CD14-positive monocyte (primary cell): ENCODE results near the gene IFT20. TPM values are rescaled to one million over a fixed set of nuclear protein-coding genes. Genes with fewer than 3 reads are reported as not detected.
A peak's percentile ranks its signal among the peaks of the same experiment; 100 is the strongest.

ENCODE experiments used
- DNase-seq, 3 donors: peaks; one replicate each; pipeline ENCODE4 v3.0.0-alpha.2; 2011 to 2022
- H2AFZ ChIP-seq: 2 replicates; pipeline ENCODE4 v1.6.0; 2012; ENCODE audit warnings: mild to moderate bottlenecking, low read depth, low read length, inconsistent platforms; ENCODE audit not compliant: insufficient read depth, poor library complexity, severe bottlenecking
- H3K27ac ChIP-seq, 2 donors: 1 replicate in 1 of 2; 2 replicates in 1 of 2; pipeline ENCODE4 v1.5.1; 2012 to 2013; ENCODE audit warnings: low read length in 2 of 2, control low read depth in 1 of 2, inconsistent platforms in 1 of 2, low read depth in 1 of 2, mild to moderate bottlenecking in 1 of 2
- H3K27me3 ChIP-seq, 2 donors: one replicate each; pipeline versions ENCODE4 v1.6.0 to v1.6.1; 2011 to 2013; ENCODE audit warnings: low read length in 2 of 2; ENCODE audit not compliant: control insufficient read depth in 2 of 2, insufficient read depth in 2 of 2
- H3K36me3 ChIP-seq, 2 donors: replicated peaks in 1 of 2; 1 replicate in 1 of 2; 2 replicates in 1 of 2; pipeline versions ENCODE4 v1.5.1 to v1.6.1; 2012 to 2013; ENCODE audit warnings: low read length in 2 of 2, control low read depth in 1 of 2, inconsistent platforms in 1 of 2, mild to moderate bottlenecking in 1 of 2; ENCODE audit not compliant: insufficient read depth in 2 of 2, control insufficient read depth in 1 of 2
- H3K4me1 ChIP-seq, 2 donors: 1 replicate in 1 of 2; 2 replicates in 1 of 2; pipeline versions ENCODE4 v1.5.1 to v1.6.1; 2012 to 2013; ENCODE audit warnings: low read length in 2 of 2, control low read depth in 1 of 2, inconsistent platforms in 1 of 2, mild to moderate bottlenecking in 1 of 2, moderate library complexity in 1 of 2; ENCODE audit not compliant: insufficient read depth in 2 of 2, control insufficient read depth in 1 of 2
- H3K4me2 ChIP-seq: replicated peaks from 2 replicates; pipeline ENCODE3; 2012; ENCODE audit warnings: low read length, moderate library complexity, mild to moderate bottlenecking; ENCODE audit not compliant: poor library complexity, severe bottlenecking; ENCODE audit errors: extremely low read depth
- H3K4me3 ChIP-seq, 3 experiments: fragments of 200-600 bp in 1 of 3; sonication (generic) in 1 of 3; replicated peaks in 1 of 3; 1 replicate in 2 of 3; 2 replicates in 1 of 3; pipeline ENCODE4 v1.5.1; 2011 to 2013; ENCODE audit warnings: low read length in 3 of 3, mild to moderate bottlenecking in 3 of 3, control low read depth in 2 of 3, low read depth in 2 of 3, inconsistent platforms in 1 of 3, moderate library complexity in 1 of 3
- H3K79me2 ChIP-seq: 2 replicates; pipeline ENCODE4 v1.6.0; 2012; ENCODE audit warnings: mild to moderate bottlenecking, control low read depth, inconsistent platforms, low read length, moderate library complexity; ENCODE audit not compliant: insufficient read depth
- H3K9ac ChIP-seq: 2 replicates; pipeline ENCODE4 v1.6.0; 2017; ENCODE audit warnings: low read length, mild to moderate bottlenecking; ENCODE audit not compliant: insufficient read depth, poor library complexity, severe bottlenecking
- H3K9me3 ChIP-seq, 2 donors: replicated peaks in 1 of 2; 1 replicate in 1 of 2; 2 replicates in 1 of 2; pipeline versions ENCODE4 v1.5.1 to v1.6.1; 2012 to 2013; ENCODE audit warnings: low read length in 2 of 2, control low read depth in 1 of 2; ENCODE audit not compliant: control insufficient read depth in 1 of 2, insufficient read depth in 1 of 2
- H4K20me1 ChIP-seq: 2 replicates; pipeline ENCODE4 v1.6.0; 2012; ENCODE audit warnings: mild to moderate bottlenecking, low read length, control low read depth, moderate library complexity; ENCODE audit not compliant: insufficient read depth
- H3K27ac Mint-ChIP-seq, 7 donors: one replicate each; pipeline ENCODE4 v1.8.0; 2020; ENCODE audit warnings: mild to moderate bottlenecking in 7 of 7, mixed read lengths in 7 of 7, moderate library complexity in 6 of 7, inconsistent platforms in 2 of 7
- H3K27me3 Mint-ChIP-seq, 3 donors: one replicate each; pipeline ENCODE4 v1.8.0; 2021 to 2022; ENCODE audit warnings: low read depth in 3 of 3, mild to moderate bottlenecking in 3 of 3, mixed read lengths in 3 of 3, moderate library complexity in 3 of 3, inconsistent platforms in 1 of 3
- H3K36me3 Mint-ChIP-seq, 2 donors: one replicate each; pipeline ENCODE4 v1.8.0; 2020; ENCODE audit warnings: mixed read lengths in 2 of 2, inconsistent platforms in 1 of 2, mild to moderate bottlenecking in 1 of 2
- H3K4me1 Mint-ChIP-seq: one replicate; pipeline ENCODE4 v1.8.0; 2020; ENCODE audit warnings: mild to moderate bottlenecking, mixed read lengths
- H3K4me3 Mint-ChIP-seq, 2 donors: one replicate each; pipeline ENCODE4 v1.8.0; 2020; ENCODE audit warnings: mild to moderate bottlenecking in 2 of 2, mixed read lengths in 2 of 2, moderate library complexity in 1 of 2
- H3K9me3 Mint-ChIP-seq, 7 donors: one replicate each; pipeline ENCODE4 v1.8.0; 2020 to 2022; ENCODE audit warnings: mixed read lengths in 7 of 7, mild to moderate bottlenecking in 6 of 7, moderate library complexity in 6 of 7, inconsistent platforms in 2 of 7
- CTCF ChIP-seq: fragments of 200-600 bp; IDR thresholded peaks from one replicate; pipeline ENCODE4 v1.8.0; 2022; ENCODE audit warnings: antibody characterized with exemption, mild to moderate bottlenecking
- WGBS: methylation state at CpG from one replicate; pipeline ENCODE4 v1.1.5; 2013; ENCODE audit warnings: missing lambda C conversion rate; ENCODE audit not compliant: insufficient coverage; 5-methylcytosine and 5-hydroxymethylcytosine counted together
- intact Hi-C, 2 donors: fragments of 100-400 bp; cut with micrococcal nuclease; formaldehyde crosslinking; loops; one replicate each; pipeline versions ENCODE4 v1.15.0 to v1.15.1; 2023
- polyA plus RNA-seq, 3 donors: library from polyadenylated mRNA; depleted of rRNA in 1 of 3; unstranded in 2 of 3; stranded (reverse) in 1 of 3; fragments of 300-500 nt in 2 of 3; fragments of >200 nt in 1 of 3; fragmentation: Illumina TruSeq in 2 of 3; gene quantifications; 1 replicate in 2 of 3; 2 replicates in 1 of 3; pipeline ENCODE4 v1.2.3, GENCODE V29; 2012 to 2021

The IFT20 gene
- polyA plus RNA-seq, 3 donors, result 61.1 to 79.1 (median 75.4) TPM

DNA sequence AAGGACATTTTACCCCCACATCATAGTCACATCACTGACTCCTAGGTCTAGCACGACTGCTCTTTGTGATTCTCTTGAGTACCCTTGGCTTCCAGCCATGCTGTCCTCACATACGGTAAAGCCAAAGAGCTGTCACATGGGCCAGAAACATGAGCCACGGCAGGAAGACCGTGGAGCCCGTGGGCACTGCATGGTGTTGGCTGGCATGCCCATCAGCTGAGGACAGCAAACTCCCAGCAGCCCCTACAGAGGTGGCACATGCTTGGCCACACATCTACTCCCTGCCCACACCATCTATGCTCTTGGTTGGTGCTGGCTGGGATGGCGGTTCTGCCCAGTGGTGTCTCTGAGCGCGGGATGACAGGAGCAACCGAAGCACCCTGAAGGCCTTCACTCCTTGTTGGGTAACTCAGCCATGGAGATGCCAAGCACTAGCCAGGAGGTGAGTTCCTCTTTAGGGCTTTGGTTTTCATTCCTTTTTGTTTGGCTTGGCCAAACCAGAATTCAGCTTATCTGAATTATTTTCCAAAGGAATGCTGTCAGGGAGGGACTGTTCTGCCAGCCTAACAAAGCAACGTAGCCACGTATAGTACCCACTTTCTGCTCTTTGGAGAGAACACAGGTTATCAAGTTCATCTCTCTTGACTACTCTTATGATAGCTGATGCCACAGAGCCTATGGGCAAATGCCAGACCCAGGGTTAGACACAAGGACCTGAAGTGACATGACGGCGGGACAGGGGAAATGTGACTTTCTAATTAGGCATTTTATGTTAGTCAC is 10.3 kb upstream of the IFT20 start:
- WGBS, result 92% methylated on average over 7 of the region's 13 CpGs
- Histone ChIP-seq H3K4me3 (no peak overlapping the region), H3K79me2 (no peaks in the 10 kb centered on the region), H3K9ac (no peak overlapping the region), H3K9me3 (no peaks in the 10 kb centered on the region), H3K36me3 (peaks cover 94 to 98% of the 10 kb centered on the region in 2 donors), H2AFZ (no peak overlapping the region), H4K20me1 (no peaks in the 10 kb centered on the region), H3K27ac (no peak overlapping the region), H3K27me3 (no peaks in the 10 kb centered on the region), H3K4me2 (no peak overlapping the region), H3K4me1 (no peaks in the 10 kb centered on the region)
- H3K9me3 Mint-ChIP-seq, result no peaks in the 10 kb centered on the region
- no peaks in the 10 kb centered on the region for H3K4me1 Mint-ChIP-seq
- H3K27me3 Mint-ChIP-seq, result peaks cover 0 to under 1% (median 0%) of the 10 kb centered on the region in 3 donors
- no peak for TF ChIP-seq CTCF
- peaks cover 85 to 99% of the 10 kb centered on the region in 2 donors for H3K36me3 Mint-ChIP-seq
- DNase-seq, result no peak
- intact Hi-C loops, result no loop called here
- H3K4me3 Mint-ChIP-seq, result no peak overlapping the region
- H3K27ac Mint-ChIP-seq, result peak overlapping the region in 2 of 7 donors; percentile 57 to 58

DNA sequence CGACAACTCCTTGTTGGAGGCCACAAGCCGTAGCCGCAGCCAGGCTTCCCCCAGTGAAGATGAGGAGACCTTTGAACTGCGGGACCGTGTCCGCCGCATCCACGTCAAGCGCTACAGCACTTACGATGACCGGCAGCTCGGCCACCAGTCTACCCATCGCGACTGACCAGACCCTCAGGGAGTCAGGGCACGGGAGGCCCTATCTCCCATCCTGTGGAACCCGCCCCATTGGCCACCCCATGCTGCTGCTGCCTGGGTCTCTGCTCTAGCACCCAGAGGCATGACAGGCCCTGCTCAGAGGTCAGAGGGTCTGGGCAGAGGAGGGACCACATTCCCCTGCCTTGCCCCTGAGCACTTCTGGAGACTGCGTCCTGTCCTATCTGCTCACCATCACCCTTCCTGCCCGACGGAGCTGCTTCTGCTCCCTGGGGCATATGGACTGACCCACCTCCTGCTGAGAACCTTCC is 9.2 kb upstream of the IFT20 start:
- intact Hi-C loops, result no loop called here
- WGBS, result 97% methylated on average over 17 of the region's 19 CpGs
- Histone ChIP-seq H3K79me2 (no peaks in the 10 kb centered on the region), H3K9me3 (no peaks in the 10 kb centered on the region), H3K27ac (no peak overlapping the region), H2AFZ (no peak overlapping the region), H3K4me3 (no peak overlapping the region), H3K27me3 (no peaks in the 10 kb centered on the region), H3K9ac (no peak overlapping the region), H3K4me2 (no peak overlapping the region), H3K36me3 (peaks cover 90 to 98% of the 10 kb centered on the region in 2 donors), H3K4me1 (no peaks in the 10 kb centered on the region), H4K20me1 (peaks cover 4% of the 10 kb centered on the region)
- Mint-ChIP-seq H3K9me3 (no peaks in the 10 kb centered on the region), H3K4me1 (no peaks in the 10 kb centered on the region), H3K27me3 (peaks cover 0 to 2% (median 0%) of the 10 kb centered on the region in 3 donors), H3K36me3 (peaks cover 87 to 98% of the 10 kb centered on the region in 2 donors), H3K4me3 (no peak overlapping the region), H3K27ac (peak overlapping the region in 1 of 7 donors; percentile 47)
- no peak for TF ChIP-seq CTCF
- DNase-seq, result no peak
